ENCODE data around the gene ZNF45.

Gene ZNF45

DNA sequence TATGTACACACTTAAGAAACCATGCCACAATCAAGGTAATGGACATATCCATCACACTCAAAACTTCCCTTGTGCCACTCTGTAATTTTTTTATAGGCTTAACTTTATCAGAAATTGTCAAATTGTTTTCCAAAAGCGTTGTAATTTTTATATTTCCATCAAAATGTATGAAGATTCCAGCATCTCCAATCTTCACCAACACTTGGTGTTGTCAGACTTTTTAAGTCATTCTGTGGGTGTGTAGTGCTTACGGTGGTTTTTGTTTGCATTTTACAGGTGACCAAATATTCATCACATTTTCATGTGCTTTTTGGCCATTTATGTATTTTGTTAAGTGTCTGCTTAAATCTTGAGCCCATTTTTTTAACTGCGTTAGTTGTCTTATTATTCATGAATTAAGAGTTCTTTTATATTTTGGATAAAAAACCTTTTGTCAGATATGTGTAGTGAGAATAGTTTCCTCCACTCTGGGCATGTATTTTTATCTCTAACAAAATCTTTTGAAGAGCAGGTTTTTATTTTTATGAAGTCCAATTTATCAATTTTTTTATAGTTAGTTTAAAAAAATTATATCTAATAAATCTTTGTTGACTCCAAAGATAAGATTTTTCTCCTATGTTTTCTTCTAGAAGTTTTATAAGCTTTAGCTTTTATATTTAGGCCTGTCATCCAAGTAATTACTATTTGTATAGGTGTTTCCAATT is 4.6 kb upstream of the ZNF45 start:
- TF ChIP-seq ZNF565 (CRISPR knock-in tag; conservative IDR thresholded peaks at IDR 0.05; ENCODE audit: low read depth) (no peak), TSHZ2 (CRISPR knock-in tag; IDR thresholded peaks at IDR 0.05) (no peak), ZNF70 (CRISPR knock-in tag; IDR thresholded peaks at IDR 0.05) (no peak), RARB (CRISPR knock-in tag; IDR thresholded peaks at IDR 0.05) (no peak), TCF4 (CRISPR knock-in tag; IDR thresholded peaks at IDR 0.05; ENCODE audit: borderline replicate concordance) (no peak), PPARA (CRISPR knock-in tag; IDR thresholded peaks at IDR 0.05; ENCODE audit: borderline replicate concordance) (no peak), ARNTL (CRISPR knock-in tag; IDR thresholded peaks at IDR 0.05; ENCODE audit: borderline replicate concordance, low read depth) (no peak), ZNF8 (CRISPR knock-in tag; IDR thresholded peaks at IDR 0.05) (no peak), ZC3H10 (CRISPR knock-in tag; IDR thresholded peaks at IDR 0.05) (no peak), CREB5 (CRISPR knock-in tag; IDR thresholded peaks at IDR 0.05; ENCODE audit: low read depth) (no peak), ISL1 (CRISPR knock-in tag; IDR thresholded peaks at IDR 0.05) (no peak), ZFP30 (CRISPR knock-in tag; IDR thresholded peaks at IDR 0.05) (no peak), CSDC2 (CRISPR knock-in tag; IDR thresholded peaks at IDR 0.05) (no peak), OSR1 (CRISPR knock-in tag; IDR thresholded peaks at IDR 0.05) (no peak)
- ATAC-seq: no peak

DNA sequence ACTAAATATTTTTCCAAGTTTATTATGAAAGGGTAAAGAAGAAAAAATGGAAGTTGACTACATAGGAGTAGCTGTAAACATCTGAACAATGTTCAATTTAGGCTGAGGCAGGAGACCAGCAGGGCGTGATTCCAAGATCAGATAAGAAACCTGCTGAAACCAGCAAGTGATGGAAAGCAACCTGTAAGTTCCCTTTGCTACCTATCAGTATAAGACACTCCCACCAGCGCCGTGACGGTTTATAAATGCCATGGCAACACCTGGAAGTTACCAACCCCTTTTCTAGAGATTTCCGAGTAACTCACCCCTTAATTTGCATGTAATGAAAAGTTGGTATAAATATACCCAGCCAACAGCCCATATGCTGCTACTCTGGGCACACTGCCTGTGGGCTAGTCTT is 1.1 kb upstream of the ZNF45 start:
- ATAC-seq: no peak
- TF ChIP-seq TSHZ2 (CRISPR knock-in tag; IDR thresholded peaks at IDR 0.05) (no peak), SNAI2 (CRISPR knock-in tag; IDR thresholded peaks at IDR 0.05) (no peak), TCF4 (CRISPR knock-in tag; IDR thresholded peaks at IDR 0.05; ENCODE audit: borderline replicate concordance) (no peak), ZC3H10 (CRISPR knock-in tag; IDR thresholded peaks at IDR 0.05) (no peak), ZFP3 (CRISPR knock-in tag; IDR thresholded peaks at IDR 0.05) (no peak), ISL1 (CRISPR knock-in tag; IDR thresholded peaks at IDR 0.05) (no peak), POU6F1 (CRISPR knock-in tag; IDR thresholded peaks at IDR 0.05; ENCODE audit: borderline replicate concordance, low read depth) (no peak), ZNF565 (CRISPR knock-in tag; conservative IDR thresholded peaks at IDR 0.05; ENCODE audit: low read depth) (no peak), PPARA (CRISPR knock-in tag; IDR thresholded peaks at IDR 0.05; ENCODE audit: borderline replicate concordance) (no peak), CSDC2 (CRISPR knock-in tag; IDR thresholded peaks at IDR 0.05) (no peak), ZFP30 (CRISPR knock-in tag; IDR thresholded peaks at IDR 0.05) (no peak), GLIS3 (CRISPR knock-in tag; IDR thresholded peaks at IDR 0.05) (no peak), ZNF70 (CRISPR knock-in tag; IDR thresholded peaks at IDR 0.05) (no peak), ZNF8 (CRISPR knock-in tag; IDR thresholded peaks at IDR 0.05) (no peak), TOX (CRISPR knock-in tag; IDR thresholded peaks at IDR 0.05; ENCODE audit: borderline replicate concordance) (no peak), BACH2 (CRISPR knock-in tag; IDR thresholded peaks at IDR 0.05; ENCODE audit: borderline replicate concordance) (no peak)
- TF ChIP-seq, protein P1, sequence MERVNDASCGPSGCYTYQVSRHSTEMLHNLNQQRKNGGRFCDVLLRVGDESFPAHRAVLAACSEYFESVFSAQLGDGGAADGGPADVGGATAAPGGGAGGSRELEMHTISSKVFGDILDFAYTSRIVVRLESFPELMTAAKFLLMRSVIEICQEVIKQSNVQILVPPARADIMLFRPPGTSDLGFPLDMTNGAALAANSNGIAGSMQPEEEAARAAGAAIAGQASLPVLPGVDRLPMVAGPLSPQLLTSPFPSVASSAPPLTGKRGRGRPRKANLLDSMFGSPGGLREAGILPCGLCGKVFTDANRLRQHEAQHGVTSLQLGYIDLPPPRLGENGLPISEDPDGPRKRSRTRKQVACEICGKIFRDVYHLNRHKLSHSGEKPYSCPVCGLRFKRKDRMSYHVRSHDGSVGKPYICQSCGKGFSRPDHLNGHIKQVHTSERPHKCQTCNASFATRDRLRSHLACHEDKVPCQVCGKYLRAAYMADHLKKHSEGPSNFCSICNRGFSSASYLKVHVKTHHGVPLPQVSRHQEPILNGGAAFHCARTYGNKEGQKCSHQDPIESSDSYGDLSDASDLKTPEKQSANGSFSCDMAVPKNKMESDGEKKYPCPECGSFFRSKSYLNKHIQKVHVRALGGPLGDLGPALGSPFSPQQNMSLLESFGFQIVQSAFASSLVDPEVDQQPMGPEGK (CRISPR knock-in tag; IDR thresholded peaks at IDR 0.05; ENCODE audit: borderline replicate concordance): no peak
